NCI-H2081 (cell line): ENCODE results near the gene POLR3G.

Experiments
- DNase-seq, 2 experiments: peaks; one replicate each; lab custom pipeline; 2025; lab: John Stamatoyannopoulos, UW

Gene POLR3G, protein sequence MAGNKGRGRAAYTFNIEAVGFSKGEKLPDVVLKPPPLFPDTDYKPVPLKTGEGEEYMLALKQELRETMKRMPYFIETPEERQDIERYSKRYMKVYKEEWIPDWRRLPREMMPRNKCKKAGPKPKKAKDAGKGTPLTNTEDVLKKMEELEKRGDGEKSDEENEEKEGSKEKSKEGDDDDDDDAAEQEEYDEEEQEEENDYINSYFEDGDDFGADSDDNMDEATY

DNA sequence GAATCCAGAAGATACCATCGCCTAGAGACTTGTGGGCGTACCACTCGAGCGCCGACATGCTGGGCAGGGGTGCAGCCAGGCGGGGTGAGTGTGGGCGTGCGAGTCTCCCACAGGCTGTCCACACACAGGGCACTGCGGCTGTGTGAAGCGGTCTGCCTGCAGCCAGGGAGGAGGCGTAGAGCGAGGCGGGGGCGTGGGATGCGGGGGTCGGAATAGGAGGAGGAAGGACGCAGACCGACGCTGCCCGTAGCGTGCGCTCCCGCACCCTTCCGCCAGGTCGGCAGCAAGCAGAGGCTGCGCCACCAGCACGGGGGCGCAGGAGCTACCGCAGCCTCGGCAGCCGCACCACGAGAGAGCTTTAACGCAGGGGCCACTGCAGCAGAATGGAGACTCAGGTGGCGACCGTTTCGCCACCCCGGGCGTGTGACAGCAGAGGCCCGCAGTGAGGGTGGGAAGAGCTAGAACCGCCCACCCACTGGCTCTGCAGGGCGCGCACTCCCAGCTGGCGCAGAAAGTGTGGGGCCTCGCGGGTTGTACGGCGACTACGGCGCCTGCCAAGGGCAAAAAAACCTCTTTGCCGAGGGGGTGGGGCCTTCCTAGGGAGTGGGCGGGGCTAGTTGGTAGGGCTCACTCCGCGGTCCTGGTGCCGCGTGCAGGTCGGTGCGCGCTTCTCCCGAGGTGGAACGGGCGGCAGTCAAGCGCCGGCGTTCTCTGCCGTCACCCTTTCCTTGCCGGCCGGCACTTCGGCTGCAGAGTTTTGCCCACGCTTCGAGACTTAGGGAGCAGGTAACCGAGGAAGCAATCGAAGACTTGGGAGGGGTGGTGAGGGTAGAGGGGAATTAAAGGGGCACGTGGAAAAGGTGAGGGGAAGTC is at the start of gene POLR3G, which contains the start of gene MBLAC2:
Gene POLR3G, plus strand, starts transcription at position 630 of the 873 bp plus-strand sequence. CDS start 10,704 bp downstream, outside the sequence.
Gene MBLAC2, minus strand, starts transcription at position 537 of the 873 bp plus-strand sequence. Its CDS starts 479 bp downstream, at position 58.
- peak; percentile 89 to 92 for DNase-seq

DNA sequence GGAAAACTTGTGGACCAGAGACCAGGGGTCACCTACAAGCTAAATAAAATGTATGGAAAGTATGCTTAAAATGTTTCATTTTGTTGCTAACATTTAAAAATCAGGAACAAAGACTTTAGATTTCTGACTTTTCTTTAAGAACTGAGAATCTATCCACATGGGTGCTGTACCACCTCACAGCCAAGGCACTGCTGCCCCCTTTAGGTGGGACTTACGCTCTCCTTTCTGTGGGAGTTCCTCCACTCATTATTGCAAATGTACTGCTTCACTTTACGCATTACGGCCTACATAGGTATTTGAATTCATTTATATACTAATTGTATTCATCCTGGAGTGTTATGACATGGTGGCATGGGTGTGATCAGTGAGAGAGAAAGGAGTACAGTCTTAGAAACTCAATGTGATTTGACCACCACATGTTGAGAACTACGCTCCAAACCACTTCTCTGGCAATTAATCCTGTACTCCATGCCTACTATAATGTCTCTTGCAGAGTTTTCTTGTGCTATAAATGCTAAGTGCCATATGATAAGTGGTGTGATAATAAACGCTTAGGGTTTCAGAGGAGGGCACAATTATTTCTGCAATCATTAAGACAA is 40.4 kb upstream of the POLR3G start:
- peak; percentile 32 to 36 for DNase-seq

DNA sequence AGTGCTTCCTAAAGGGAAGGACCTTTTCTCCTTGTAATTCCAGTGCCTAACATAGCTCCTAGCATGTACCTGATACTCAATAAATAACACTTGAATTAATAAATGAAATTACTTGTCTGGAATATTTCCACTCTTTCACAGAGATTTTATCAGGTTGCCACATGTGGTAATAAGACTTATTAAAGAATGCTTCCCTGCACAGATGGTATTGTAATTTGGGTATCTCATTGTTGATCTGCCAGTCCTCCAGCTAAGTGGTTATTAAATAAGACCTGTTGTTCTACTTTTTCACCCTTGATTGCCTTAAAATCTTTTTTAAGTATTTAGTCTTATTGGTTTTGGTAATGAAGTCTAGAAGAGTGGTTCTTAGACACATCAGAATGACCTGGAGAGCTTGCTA is 37.0 kb upstream of the POLR3G start:
- DNase-seq: no peak

DNA sequence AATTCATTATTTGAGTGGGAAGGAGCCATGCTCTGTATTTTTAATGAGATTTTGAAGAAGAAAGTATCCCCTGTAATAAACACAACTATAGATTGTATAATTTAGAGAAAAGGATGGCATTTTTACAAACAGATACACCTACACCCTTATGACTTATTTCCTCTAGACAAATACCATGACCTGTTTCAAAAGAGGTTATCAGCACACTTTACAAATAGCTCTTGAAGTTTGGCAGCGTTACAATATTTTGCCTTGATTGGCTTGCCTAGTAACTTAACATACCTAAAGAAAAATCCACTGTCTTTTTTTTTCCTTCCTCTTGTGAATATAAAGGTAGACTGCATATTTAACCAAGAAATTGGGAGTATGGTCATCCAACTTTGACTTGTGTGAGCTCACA is 36.6 kb upstream of the POLR3G start:
- no peak for DNase-seq

DNA sequence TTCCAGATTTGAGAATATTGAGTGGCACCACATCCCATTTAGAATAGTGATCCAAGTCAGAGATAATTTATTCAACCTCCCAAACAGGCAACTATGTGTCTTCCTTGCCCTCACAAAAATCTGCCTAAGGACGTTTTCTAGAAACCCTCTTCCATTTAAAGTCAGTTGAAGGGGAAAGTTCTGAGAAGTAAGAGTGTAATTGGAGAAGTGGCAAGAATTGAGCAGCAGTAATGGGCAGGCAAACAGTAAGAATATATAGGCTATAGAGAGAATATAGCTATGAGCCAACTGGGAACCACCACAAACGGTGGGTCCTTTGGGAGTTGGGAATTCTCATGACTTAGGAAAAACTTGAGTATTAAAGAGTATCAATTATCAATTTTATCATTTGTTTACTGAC is 34.0 kb upstream of the POLR3G start:
- no peak for DNase-seq

DNA sequence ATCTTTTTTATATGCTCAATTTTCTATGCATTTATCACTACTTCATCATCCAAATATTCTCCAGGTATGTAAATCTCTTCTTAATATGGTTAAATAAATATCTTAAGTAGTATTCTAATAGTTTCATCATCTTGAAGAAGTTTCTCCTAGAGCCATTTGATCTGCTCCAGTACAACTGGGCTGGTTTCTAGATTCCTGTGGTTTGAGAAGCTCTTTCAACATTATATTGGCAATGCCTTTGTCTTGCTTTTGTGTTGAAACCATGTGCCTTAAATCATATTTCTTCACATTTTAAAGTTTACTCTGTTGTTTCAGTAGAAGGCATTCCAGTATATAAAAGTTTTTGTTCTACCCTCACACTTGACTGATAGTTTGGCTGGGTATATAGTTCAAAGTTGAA is 27.7 kb upstream of the POLR3G start:
- no peak for DNase-seq

DNA sequence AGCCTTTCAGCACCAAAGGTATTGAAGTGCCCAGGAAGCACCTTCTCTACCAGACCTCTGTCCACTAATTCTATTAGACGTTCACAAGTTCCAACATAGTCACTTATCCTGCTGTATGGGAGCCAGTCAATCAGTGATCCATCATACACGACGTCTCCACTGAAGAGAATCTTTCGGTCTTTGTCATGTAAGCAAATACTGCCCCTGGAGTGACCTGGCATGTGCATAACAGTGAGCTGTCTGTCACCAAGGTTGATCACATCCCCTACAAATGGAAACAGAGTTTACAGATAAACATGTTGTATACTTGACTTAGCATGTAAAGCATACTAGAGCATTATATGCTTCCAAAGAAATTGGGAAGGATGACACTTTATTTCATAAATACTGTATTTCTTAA is 13.4 kb upstream of the POLR3G start:
- no peak for DNase-seq

DNA sequence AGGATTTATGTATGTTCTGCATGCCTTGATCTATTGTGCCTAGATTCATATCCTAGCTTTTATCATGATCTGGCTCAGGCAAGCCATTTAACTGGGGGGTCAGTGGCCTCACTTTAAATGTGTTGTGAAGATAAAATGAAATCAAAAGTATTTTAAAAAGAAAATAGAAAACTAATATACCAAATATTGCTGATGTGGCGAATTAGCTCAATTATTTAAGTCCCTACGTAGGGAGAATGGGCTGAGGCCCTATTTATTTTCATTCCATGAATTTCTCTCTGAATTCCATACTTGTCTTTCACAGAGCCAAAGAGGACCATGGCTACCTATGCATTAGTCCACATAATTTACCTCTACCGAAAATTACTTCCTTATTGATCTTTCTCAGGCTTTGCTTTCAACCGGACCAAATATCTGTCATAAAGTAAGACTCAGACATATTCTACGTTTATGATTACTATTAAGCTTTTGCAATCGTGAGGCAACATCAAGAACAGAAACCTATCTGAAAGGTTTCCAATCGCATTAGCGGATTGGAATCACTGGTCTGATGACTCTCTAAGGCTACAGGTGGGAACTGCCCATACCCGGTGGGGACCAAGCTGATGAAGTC is 1.8 kb upstream of the POLR3G start:
- DNase-seq: peak; percentile 0 to 24

DNA sequence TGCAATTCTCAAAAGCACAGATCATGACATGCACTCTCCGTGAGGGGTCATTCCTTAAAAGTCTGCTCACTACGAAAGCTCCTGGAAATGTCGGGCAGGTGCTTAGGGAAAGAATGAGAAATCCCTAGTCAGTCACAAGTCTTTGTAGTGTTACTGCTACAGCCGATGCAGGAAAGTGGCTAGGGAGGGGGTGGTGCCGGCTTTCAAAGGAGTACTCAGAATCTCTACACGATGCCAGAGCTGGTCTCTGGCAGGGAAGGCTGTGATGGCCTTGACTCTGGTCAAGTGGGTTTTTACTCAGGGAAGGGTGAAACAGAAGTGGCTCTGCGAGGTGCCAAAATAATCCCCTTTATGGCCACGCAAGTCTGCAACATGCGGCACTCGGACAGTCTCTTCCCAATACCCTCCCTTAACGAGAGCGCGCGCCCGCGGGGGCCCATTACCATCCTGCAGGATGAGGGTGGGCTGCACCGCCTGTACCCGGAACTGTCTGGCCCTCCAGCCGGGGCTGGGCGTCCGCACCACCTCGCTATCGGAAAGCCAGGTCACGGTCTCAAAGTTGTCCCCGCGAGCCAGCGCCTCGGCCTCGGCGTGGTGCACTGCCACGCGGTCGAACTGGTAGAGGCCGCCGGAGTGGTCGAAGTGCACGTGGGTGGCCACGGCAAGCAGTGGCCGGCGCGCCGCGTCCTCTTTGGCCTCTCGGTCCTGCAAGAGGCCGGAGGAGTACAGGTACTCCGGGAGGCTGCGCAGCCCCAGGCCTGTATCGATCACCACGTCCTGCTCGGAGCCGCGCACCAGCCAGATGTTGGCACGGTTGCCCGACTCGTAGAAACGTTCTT is 1.0 kb upstream of the POLR3G start:
- DNase-seq: peak; percentile 25 to 55

DNA sequence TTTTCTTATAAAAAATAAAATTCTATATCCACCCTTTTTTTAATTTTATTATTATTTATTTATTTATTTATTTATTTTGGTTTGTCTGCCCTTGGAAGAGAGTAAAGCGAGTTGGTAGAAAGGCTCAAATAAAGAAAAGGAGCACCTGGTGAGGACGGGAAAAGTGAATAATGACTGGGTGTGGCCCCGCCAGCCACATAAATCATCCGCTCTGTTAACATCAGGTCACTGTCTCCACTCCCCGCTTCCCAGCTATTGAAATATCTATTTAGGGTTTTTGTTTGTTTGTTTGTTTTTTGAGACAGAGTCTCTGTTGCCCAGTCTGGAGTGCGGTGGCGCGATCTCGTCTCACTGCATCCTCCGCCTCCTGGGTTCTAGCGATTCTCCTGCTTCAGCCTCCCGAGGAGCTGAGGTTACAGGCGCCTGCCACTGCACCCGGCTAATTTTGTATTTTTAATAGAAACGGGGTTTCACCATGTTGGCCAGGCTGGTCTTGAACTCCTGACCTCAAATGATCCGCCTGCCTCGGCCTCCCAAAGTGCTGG is 844 bp downstream of the POLR3G start:
- DNase-seq: peak; percentile 3 to 27

DNA sequence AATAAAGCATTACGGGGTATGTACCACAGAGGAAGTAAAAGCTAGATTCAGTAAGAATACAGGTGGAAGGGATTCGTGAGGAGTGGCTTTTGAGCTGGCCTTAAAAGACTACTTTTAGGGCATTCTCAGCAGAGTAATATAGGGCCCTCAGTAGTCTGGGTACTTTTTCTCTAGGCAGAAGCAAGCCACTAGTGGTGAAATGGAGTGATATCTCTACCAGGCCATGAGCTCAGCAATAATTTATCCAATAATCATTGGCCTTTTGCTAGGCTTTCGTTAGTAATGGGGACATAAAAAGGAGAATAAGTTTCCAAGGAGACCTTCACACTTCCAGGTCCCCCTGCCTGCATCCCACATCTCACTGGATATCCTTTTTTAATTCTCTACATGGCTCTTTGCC is 1.7 kb downstream of the POLR3G start:
- DNase-seq: no peak

DNA sequence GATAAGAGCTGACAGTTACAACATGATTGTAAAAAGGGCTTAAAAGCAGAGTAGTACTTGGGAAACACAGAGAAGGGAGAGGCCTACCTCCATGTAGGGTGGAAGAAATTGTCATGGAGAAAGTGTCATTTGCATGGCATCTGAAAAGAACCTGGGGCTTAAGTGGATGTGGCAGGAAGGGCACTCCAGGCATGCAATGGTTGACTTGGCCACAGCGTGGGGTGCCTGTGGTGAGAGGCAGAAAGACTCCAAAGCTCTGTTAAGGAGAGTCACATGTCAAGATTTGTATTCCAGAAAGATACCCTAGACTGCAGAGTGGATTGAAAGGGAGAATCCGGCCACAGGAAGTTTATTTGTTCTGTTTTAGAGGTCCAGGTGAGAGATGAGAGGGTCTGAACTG is 2.4 kb downstream of the POLR3G start:
- DNase-seq: no peak

DNA sequence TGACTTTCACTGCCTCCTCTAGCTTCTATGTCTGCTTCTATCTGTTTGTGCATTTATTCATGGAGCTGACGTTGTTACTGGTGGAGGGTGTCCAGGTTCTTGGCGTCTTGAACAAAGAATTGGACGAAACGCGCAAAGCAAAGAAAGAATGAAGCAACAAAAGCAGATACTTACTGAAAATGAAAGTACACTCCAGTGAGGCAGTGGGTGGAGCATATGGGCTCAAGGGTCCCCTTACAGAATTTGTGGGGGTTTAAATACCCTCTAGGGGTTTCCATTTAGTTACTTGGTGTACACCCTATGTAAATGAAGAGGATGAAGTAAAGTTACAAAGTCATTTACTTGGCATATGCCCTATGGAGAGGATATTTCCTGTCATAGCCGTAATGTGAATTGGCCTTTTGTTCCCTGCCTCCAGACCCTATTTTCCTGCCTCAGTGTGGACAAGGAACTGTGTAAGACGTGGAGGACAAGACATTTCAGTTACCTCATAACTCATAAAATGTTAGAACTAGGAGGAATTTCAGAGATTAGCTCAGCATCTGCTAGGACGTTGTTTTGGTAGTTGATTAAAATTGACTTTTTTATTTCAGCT is 3.1 kb downstream of the POLR3G start:
- no peak for DNase-seq

DNA sequence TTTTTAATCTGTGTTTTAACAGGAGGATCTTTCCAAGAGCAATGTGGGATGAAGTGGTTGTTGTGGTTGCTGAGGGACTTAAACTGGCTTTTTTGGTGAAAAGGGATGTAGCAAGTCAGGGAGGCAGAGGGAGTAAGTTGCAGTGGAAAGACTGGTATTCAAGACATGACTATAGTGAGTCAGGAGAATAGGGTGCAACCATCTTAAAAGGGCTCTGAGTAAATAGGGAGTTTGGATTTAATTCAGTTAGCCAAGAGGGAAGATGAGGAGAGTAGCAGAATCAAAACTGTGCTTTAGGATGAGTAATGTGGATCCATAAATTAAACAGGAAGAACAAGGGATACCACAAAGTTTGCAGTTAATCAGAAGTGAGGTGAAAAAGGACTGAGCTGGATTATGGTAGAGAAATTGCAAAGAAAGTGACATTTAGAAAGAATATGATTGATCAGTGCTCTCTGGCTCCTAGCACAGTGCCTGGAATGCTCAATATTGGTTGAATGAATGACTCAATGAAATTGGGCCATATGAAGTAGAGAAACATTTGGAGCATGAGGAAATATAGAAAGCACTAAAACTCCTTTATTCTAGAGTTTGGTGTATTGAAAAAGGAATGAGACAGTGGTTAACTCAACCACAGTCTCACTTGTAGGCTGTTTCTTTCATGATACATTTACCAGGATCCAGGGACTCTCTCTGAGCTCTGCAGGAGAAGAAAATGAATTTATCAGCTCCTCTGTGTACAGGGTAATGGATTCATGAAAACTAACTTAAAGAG is 5.1 kb downstream of the POLR3G start:
- DNase-seq: no peak

DNA sequence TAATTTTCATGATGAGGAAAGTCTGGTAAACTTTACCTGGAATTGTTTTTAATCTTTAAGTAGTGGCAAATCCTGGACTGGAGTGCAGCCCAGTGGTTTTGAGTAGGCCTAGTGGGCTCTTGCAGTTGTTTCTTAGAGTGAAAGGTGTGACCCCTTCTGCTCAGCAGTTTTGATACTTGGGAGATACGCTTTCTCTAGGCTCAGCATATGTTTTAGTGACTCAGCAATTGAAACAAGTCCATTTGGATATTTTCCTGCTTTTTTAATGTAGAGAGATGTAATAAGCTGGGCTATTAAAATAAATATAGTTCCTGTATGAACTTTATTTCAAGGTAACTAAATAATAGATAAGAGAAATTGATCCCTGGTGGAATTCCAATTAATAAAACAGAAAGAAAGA is 6.0 kb downstream of the POLR3G start:
- no peak for DNase-seq

DNA sequence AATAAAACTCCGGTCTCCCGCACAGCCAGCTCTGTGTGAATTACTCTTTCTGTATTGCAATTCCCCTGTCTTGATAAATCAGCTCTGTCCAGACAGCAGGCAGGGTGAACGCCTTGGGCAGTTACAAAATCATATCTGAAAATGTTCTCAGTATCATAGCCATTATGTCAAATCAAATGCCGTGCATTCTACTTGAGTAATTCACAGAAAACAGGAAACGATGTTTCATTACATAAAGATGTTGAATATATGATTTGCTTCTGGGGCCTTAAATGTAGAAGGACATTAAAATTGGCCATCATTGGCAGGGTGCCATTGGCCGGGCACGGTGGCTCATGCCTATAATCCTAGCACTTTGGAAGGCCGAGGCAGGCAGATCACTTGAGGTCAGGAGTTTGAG is 8.5 kb downstream of the POLR3G start:
- DNase-seq: no peak

DNA sequence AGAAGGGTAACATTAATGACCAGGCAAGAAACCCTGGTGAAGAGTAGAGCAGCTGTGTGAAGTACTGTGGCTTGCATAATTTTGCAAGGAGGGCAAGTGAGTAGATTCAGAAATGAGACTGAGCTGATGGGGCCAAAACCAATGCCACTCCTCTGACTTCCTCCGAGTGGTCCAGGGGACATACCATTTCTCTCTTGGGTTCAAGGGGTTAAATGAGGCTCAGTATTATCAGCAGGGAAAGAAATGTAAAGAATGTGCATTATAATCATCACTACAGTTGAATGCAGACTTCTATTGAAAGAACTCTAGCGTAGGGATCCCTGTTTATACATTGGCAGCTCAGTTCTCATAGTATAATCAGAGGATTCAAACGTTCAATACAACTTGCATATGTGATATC is 9.9 kb downstream of the POLR3G start:
- DNase-seq: no peak

DNA sequence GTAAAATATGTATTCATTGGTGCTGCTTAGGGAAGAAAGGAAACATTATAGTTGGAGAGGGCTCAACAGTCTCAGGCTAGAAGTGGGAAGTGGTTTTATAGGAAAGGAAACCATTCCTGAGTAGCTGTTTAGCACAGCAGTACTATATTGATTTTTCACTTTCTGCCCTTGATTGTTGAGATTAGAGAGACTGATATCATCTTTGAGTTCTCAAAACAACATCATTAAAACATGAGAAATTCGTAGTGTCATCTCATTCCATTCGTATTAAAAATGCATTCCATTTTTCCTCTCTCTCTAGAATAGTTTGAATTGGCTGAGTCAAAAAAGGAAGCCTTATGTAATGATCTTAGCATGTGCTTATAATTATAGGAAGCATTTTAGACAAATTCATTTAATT is 14.1 kb downstream of the POLR3G start:
- no peak for DNase-seq

DNA sequence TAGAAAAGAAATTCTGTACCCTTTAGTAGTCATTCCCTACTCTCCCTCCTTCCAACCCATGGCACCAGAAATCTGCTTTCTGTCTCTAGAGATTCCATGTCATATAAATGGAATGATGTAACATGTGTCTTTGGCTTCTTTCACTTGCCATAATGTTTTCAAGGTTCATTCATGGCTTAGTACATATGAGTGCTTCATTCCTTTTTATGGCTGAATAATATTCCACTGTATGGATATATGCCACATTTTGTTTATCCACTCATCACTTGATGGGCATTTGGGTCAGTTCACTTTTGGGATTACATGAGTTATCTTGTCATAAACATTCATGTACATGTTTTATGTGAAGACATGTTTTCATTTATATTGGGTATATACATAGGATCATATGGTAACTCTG is 19.4 kb downstream of the POLR3G start:
- DNase-seq: no peak

DNA sequence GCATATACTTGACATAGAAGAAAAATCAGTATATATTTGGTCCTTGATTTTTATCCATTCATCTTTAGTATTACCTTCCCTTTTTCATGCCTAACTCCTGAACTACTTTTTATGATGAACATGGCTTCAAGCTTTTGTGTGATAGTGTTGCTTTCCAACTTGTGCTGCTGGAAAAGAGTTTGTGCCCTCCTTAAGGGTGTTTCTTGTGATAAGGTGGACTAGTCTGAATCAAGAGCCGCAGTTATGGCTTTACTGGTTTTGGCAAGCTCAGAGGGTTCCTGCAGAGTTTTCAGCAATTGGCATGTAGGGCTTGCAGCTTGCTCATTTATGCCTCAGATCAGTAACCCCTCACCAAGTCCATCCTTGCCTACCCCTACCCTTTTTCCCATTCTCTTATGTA is 20.5 kb downstream of the POLR3G start:
- no peak for DNase-seq
